IPS-NIHi7 (cell line): Measurements from ENCODE around the gene SPAG9.
"Not testable (repeated sequence)": the region's sequence is repeated elsewhere in the genome, so short reads cannot be mapped to it uniquely, and the experiment has no call there.

Source experiments
- DNase-seq: peaks from one replicate; pipeline ENCODE4 v3.0.0; 2012; ENCODE audit warnings: mixed read lengths; ENCODE audit errors: extremely low spot score

The SPAG9 gene

DNA sequence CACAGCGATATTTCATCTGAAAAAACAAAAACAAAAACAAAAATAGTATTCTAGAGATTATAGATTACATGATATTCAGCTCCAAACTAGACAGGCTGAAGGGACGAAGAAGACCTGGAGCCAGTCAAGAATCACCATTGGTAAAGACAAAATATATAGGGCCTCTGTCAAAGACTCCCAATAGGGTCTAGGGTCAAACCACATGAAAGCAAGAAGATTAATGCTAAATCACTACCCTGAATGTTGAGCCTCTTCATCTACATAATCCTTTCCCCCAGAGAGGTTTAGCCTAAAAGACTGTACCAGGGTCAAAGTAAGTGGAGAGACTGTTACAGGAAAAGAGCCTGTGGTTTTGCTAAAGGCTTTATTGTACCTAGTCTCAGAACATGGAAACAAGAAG is 21.9 kb upstream of the SPAG9 start:
- no peak for DNase-seq

DNA sequence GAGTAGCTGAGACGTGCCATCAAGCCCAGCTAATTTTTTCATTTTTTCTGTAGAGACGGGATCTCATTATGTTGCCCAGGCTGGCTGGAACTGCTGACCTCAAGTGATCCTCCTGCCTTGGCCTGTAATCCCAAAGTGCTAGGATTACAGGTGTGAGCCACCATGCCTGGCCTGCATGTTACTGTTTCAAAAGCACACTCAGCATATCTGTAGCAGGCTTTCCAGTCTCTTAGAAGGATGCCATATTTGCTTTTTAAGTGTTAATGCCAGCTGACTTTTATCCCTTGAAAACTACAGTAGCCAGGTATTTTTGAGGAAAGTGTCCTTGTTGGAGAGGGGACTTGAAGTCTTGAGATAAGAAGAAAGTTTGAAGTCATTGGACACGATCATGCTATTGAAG is 15.3 kb upstream of the SPAG9 start:
- DNase-seq: no peak

DNA sequence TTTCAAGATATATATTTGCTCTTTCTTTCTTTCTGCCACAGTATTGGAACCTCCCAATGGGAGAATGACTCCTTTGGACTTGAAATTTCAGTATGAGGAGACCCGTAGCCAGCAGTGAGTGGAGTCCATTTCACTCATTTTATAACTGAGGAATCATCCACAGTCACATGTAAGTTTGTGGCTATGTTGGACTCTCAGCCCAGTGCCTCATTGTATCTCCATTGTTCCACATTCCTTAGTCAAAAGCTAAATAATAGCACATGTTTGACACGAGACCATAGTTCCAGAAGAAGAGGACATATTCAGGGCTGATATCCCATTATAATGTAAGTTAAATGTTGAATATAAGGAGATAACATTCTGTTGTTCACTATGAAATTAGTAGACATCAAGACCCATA is 12.7 kb upstream of the SPAG9 start:
- no peak for DNase-seq

DNA sequence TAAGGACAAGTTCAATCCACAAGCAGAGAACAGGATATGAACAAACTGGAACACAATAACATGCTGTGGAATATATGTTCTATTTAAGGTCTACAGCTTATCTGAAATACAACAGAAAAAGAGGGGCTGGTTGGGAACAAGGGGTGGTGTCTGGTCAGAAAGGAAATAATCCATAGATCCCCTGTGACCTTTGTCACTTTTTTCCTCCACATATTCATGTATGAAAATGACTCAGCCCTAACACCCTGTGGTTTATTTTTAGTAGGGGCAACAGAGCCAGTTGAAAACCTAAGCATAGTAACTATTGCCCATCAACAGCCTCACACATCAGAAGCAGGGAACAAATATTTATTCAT is 12.3 kb upstream of the SPAG9 start:
- DNase-seq: no peak

DNA sequence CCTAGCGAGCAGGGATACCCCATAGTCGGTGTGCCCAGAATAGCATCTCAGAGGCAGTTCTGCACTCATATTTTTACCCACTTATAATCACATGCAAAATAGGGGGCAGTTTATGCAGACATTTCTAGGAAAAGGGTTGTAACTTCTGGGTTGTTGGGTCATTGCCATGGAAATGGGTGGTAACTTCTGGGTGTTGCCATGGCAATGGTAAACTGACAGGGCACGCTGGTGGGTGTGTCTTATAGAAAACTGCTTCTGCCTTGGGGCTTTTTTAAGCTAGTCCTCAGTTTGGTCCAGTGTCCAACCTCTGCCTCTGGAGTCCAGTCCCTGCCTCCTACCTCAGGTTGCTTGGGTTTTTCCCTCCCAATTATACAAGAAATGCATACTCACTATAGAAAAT is 7.4 kb upstream of the SPAG9 start:
- DNase-seq: no peak

DNA sequence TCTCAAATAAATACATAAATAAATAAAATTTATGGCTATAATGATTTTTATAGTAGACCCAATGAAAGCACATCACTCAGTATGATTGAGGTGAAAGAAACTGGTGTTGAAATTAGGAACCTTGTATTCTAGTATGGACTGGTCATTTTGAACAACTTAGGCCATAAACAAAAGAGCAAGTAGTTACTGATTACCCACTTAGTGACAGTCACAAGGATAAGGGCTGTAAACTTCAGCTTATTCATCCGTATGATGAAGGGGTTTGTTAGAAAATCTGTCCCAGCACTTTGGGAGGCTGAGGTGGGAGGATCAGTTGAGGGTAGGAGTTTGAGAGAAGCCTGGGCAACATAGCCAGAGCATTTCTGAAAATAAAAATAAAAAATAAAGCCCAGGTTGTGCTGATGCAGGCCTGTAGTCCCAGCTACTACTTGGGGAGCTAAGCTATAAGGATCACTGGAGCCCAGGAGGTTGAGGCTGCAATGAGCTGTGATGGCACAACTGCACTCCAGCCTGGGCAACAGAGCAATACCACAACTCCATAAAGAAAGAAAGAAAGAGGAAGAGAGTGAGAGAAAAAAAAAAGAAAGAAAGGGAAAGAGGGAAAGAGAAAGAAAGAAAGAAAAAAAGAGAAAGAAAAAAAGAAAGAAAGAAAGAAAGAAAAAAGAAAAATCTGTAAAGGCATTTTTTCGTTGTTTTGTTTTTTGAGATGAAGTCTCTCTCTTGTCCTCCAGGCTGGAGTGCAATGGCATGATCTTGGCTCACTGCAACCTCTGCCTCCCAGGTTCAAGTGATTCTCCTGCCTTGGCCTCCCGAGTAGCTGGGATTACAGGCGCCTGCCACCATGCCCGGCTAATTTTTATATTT is 4.2 kb upstream of the SPAG9 start:
- no peak for DNase-seq

DNA sequence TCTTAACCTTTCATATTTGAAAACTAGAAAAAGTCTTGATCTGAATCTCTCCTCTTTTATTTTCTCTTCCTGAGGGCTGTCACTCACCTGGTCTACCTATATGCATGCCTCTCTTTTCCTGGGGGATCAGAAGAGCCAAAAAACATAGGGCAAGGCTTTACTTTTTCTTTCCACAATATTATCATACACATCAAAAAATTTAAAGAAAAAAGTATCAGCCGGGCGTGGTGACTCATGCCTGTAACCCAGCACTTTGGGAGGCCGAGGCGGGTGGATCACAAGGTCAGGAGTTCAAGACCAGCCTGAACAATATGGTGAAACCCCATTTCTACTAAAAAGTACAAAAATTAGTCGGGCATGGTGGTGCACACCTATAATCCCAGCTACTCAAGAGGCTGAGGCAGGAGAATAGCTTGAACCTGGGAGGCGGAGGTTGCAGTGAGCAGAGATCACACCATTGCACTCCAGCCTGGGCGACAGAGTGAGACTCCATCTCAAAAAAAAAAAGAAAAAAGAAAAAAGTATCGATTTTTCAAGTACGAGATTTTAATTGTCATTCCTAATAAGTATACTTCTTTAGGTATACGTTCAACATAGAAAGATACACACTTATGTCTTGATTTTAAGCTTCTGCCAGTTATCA is 1.9 kb upstream of the SPAG9 start:
- not testable (repeated sequence) for DNase-seq

DNA sequence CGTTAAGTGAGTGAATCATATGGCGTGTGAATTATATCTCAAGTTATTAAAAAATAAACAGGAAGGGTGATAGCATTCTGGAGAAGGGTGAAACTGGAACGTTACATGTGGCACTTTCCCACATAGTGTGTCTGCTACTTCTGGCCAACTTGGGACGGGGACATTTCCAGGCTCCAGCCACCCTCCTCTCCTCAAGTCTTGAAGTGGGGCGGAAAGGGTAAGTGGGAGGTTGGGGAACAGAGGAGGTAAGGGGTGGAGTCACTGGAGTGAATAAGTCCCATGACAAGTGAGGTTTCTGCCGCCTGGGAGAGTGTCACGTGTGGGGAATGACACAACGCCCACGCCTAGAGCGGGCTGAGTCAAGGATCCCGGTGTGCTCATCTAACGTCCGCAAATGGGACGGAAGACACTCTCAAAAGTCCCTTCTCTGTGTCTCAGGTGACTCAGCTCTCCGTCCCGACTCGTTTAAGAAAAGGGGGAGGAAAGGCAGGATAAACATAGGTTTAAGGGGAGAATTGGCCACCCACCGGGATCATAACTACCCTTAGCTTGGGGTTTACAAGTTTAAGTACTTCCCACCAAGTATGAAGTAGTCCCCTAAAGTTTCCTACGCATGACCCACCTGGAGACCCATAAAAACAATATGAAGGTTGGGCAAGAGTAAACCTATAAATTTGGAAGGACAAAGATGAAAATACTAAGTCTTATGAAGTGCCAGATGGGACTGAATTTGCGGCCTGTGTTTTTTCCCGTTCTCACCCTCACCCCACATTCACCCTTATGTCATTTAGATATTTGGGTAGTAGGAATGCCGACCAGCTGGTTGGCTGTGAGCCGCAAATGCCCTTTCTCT is 1.2 kb upstream of the SPAG9 start:
- peak; percentile 78 for DNase-seq

DNA sequence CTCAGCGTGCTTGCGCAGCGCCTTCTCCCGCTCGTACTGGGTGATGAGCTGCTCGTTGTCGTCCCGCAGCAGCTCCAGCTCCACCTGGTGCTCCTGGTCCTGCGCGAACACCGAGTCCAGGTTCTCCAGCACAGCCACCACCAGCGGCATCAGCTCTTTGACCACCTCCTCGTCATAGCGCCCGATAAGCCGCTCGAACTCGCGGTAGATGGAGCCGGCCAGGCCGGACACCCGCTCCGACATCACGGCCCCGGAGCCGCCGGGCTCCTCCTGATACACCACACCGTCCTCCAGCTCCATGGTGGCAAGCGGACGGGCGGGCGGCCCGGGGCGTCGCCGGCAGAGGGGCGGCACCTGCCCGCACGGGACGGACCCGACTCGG is 320 bp downstream of the SPAG9 start:
- DNase-seq: peak; percentile 27

DNA sequence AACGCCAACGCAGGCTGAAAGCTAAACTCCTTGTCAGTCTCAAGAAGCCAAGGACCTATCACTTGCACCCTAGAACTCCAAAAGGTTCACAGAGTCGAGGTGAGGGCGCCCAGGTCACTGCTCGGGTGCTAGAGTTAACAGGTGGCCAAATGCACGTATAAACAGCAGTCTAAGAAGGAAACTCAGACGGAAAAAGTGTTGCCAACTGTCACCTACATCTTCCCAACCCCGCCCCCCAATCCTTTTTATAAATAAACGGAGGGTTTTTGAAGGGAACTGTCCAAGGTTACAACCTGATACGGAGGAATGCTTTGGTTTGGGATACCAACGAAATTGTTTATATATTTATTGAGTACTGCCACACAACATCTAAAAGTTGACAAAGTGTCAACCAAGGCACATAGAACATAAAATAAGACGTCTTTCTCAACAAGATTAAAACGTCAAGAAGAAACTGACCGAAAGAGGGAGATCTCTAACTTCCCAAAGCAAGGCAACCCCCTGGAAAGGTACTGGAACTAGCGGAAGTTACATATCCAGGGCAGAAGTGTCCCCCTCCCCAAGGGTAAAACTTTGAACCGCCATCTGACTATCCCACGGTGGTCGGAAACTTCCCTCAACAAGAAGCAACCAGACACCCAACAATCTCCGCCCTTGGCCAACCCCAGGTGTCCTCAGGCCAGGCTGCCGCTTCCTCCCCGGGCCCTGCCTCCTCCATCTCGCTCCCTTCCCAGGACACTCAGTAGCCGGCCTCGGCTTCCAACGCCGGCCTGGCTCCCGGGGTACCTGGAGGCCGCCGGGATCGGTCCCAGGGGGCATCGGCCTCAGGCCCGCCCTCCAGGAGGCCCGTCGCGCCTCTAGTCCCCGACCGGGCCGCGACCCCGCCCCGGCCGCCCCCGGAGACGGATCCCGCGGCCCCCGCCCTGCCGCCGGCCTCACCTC is 982 bp downstream of the SPAG9 start:
- peak; percentile 32 for DNase-seq

DNA sequence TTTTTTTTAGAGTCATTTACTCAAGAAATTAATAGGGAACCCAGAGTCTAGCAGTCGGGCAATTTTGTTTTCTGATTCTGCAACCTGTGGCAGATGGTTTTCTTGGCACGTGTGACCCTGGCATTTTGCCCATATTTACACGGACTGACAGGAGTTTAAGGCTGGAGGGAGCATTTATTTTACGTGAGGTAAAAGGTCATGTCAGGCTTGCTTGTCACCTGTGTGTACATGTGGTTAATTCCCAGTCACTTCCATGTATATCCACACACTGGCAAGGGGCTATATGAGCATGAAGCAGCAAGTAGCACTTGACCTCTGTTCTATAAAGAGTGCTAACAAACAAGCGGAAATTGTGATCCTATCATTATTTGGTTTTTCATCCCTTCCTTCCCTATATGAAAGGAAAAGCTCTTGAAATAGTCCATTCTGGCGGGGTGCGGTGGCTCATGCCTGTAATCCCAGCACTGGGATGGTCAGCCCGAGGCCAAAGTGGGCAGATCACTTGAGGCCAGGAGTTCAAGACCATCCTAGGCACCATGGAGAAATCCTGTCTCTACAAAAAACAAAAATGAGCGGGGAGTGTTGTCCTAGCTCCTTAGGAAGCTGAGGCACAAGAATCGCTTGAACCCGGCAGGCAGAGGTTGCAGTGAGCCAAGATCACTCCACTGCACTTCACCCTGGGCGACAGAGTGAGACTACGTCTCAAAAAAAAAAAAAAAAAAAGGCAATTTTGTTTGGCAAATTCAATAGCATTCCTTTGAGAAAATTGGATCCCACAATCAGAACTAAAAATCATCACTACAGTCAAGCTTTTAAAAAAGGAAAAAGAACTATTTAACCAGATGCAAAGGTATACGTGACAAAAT is 2.1 kb downstream of the SPAG9 start:
- no peak for DNase-seq

DNA sequence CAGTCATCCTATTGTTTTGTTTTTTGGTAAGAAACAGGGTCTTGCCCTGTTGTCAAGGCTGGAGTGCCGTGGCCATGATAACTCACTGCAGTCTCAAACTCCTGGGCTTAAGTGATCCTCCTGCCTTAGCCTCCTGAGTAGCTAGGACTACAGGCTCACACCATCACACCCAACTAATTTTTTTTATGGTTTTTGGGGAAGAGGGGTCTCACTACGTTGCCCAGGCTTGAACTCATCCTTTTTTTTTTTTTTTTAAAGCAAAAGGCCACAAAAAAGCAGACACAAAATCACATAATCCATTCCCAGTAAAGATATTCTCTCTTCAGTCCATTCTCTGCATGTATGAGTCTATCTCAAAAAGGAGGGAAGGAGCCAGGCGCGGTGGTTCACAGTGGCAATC is 5.5 kb downstream of the SPAG9 start:
- DNase-seq: no peak

DNA sequence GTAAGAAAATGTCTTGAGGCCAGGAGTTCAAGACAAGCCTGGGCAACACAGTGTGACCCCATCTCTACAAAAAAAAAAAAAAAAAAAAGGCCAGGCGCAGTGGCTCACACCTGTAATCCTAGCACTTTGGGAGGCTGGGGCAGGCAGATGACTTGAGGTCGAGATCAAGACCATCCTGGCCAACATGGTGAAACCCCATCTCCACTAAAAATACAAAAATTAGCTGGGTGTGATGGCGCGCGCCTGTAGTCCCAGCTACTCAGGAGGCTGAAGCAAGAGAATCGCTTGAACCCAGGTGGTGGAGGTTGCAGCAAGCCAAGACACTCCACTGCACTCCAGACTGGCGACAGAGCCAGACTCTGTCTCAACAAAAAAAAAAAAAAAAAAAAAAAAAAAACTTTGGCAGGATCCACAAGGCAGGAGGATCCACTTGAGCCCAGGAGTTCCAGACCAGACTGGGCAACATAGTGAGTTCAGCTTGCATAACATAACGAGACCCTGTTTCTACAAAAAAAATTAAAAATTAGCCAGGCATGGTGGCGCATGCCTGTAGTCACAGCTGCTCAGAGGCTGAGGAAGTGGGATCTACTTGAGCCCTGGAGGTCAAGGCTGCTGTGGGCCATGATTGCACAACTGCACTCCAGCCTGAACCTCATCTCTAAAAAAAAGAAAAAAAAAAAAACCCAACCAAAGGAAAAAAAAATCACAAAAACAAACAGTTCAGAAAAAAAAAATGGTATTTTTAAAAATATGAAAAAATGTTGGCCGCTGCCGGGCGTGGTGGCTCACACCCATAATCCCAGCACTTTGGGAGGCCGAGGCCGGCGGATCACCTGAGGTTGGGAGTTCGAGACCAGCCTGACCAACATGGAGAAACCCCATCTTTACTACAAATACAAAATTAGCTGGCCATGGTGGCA is 8.1 kb downstream of the SPAG9 start:
- not testable (repeated sequence) for DNase-seq

DNA sequence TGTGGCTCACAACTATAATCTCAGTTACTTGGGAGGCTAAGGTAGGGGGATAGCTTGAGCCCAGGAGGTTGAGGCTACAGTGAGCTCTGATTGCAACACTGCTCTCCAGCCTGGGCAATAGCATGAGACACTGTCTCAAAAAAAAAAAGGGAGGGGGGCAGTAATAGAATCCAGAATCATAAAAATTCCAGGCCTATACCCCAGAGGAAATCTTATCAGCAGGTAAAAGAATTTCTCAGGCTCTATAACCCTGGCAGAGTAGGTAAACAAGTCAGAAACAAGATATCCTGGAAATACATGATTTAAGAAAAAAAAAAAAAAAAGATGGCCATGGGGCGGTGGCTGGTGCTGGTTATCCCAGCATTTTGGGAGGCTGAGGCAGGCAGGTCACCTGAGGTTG is 12.9 kb downstream of the SPAG9 start:
- DNase-seq: no peak

DNA sequence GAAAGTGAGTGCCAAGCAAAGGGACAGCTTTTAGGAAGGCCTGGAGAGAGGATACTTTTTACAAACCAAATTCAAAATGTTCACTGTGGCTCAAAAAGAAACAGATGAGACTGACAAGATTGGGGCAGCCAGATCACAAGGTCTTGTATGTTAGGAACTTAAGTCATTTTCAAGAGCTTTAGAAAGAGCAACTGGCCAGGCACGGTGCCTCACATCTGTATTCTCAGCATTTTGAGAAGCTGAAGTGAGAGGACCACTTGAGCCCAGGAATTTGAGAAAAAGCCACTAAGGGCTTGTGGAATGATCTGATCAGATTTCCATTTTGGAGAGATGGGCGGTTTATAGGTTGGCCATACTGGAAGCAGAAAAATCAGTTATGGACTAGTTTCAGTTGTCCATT is 17.2 kb downstream of the SPAG9 start:
- no peak for DNase-seq

DNA sequence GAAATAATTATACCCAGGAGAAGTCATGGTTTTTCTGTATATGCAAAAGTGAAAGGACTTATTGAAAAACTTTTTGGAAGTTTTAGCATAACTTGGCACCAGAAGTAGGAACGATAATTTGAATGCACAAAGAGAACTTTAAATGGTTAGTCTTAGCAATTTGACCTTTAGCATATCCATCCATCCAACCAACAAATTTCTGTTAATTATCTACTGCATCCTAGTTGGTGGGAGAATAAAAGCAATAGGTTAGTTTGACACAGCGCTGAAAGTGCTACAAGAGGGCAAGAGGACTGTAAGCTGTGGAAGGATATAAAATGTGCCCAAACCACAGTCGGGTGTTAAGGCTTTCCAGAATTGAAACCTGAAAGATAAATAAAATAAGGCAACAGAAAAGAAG is 17.6 kb downstream of the SPAG9 start:
- DNase-seq: no peak

DNA sequence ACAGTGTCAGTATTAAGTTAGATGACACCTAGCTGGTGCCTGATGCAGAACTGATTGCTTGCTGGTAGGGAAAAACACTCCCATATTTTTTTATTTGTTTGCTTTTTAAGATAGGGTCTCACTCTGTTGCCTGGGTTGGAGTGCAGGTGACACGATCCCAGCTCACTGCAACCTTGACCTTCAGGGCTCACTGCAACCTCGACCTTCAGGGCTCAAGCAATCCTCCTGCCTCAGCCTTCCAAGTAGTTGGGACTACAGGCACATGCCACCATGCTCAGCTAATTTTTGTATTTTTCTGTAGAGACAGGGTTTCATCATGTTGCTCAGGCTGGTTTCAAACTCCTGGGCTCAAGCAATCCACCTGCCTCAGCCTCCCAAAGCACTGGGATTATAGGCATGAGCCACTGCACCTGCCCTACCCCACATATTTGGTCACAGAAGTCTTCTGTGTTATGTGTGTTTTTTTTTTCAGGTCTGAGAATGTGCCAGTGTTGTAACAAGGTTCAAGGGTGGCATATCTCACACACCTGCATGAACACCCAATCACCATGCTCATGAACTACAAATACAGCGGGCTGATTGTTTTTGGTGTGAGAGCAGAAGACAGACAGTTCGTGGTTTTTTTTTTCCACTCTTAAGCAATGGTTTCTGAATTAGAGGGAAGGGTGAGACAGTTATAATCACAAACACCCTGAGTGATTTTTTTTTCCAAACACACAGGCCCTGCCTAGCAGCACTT is 22.8 kb downstream of the SPAG9 start:
- DNase-seq: no peak

DNA sequence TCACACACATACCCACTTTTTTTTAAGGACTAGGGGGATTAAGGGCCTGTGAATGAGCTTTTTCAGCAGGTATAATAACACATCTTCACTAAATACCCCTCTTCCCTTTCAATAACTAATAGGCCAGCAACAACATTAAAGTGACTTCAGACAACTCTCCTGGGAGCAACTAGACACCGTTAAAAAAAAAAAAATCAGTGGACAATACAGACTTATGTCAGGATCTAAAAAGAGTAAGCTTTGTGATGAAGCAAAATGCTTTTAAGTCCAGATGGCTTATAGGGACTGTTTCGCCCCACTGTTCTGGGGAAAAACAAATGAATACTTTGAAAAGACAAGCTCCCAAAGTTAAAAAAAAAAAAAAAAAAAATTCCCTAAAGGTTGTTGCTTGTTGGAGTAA is 29.0 kb downstream of the SPAG9 start:
- DNase-seq: no peak

DNA sequence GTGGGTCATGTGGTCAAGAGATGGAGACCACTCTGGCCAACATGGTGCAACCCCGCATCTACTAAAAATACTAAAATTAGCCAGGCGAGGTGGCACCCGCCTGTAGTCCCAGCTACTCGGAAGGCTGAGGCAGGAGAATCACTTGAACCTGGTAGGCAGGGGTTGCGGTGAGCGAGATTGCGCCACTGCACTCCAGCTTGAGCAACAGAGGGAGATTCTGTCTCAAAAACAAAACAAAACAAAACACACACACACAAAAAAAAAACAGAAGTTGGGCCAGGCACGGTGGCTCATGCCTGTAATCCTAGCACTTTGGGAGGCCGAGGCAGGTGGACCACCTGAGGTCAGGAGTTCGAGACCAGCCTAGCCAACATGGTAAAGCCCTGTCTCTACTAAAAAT is 31.8 kb downstream of the SPAG9 start:
- not testable (repeated sequence) for DNase-seq
